ENCODE data around the gene HERC6.
"Not testable (repeated sequence)": the region's sequence is repeated elsewhere in the genome, so short reads cannot be mapped to it uniquely, and the experiment has no call there.

The HERC6 gene

GRCh38 chr4:88357262-88357661 lies 21.4 kb upstream of the HERC6 start:
- H3K27ac ChIP-seq (ENCODE audit: low read length): no peak overlapping the region
- H3K36me3 ChIP-seq (ENCODE audit: control insufficient read depth in 1 of 2, insufficient read depth in 2 of 2, low read length in 2 of 2): no peaks in the 10 kb centered on the region
- no peak overlapping the region for H3K4me3 ChIP-seq (ENCODE audit: low read depth in 1 of 2, low read length in 2 of 2)
- H3K27me3 ChIP-seq (ENCODE audit: low read depth, low read length): no peaks in the 10 kb centered on the region
- no peaks in the 10 kb centered on the region for H3K4me1 ChIP-seq (ENCODE audit: control insufficient read depth in 1 of 2, insufficient read depth in 2 of 2, low read length in 2 of 2)
- peaks cover 0 to 3% of the 10 kb centered on the region in 2 donors for H3K9me3 ChIP-seq (ENCODE audit: control insufficient read depth in 1 of 2, low read length in 2 of 2)

GRCh38 chr4:88359558-88359957 lies 19.1 kb upstream of the HERC6 start:
- no peaks in the 10 kb centered on the region for H3K4me1 ChIP-seq (ENCODE audit: control insufficient read depth in 1 of 2, insufficient read depth in 2 of 2, low read length in 2 of 2)
- no peaks in the 10 kb centered on the region for H3K36me3 ChIP-seq (ENCODE audit: control insufficient read depth in 1 of 2, insufficient read depth in 2 of 2, low read length in 2 of 2)
- no peaks in the 10 kb centered on the region for H3K27me3 ChIP-seq (ENCODE audit: low read depth, low read length)
- H3K27ac ChIP-seq (ENCODE audit: low read length): no peak overlapping the region
- H3K9me3 ChIP-seq (ENCODE audit: control insufficient read depth in 1 of 2, low read length in 2 of 2): peaks cover 0 to 3% of the 10 kb centered on the region in 2 donors
- H3K4me3 ChIP-seq (ENCODE audit: low read depth in 1 of 2, low read length in 2 of 2): no peak overlapping the region

- Histone ChIP-seq H3K4me3 (ENCODE audit: low read depth in 1 of 2, low read length in 2 of 2) (no peak overlapping the region), H3K36me3 (ENCODE audit: control insufficient read depth in 1 of 2, insufficient read depth in 2 of 2, low read length in 2 of 2) (no peaks in the 10 kb centered on the region), H3K27me3 (ENCODE audit: low read depth, low read length) (no peaks in the 10 kb centered on the region), H3K27ac (ENCODE audit: low read length) (no peak overlapping the region), H3K4me1 (ENCODE audit: control insufficient read depth in 1 of 2, insufficient read depth in 2 of 2, low read length in 2 of 2) (no peaks in the 10 kb centered on the region), H3K9me3 (ENCODE audit: control insufficient read depth in 1 of 2, low read length in 2 of 2) (peaks cover 0 to 3% of the 10 kb centered on the region in 2 donors)
Measured at GRCh38 chr4:88360256-88360655, 18.4 kb upstream of the HERC6 start.

GRCh38 chr4:88360791-88361190 lies 17.9 kb upstream of the HERC6 start:
- H3K4me1 ChIP-seq (ENCODE audit: control insufficient read depth in 1 of 2, insufficient read depth in 2 of 2, low read length in 2 of 2): no peaks in the 10 kb centered on the region
- H3K4me3 ChIP-seq (ENCODE audit: low read depth in 1 of 2, low read length in 2 of 2): no peak overlapping the region
- H3K36me3 ChIP-seq (ENCODE audit: control insufficient read depth in 1 of 2, insufficient read depth in 2 of 2, low read length in 2 of 2): no peaks in the 10 kb centered on the region
- no peaks in the 10 kb centered on the region for H3K9me3 ChIP-seq (ENCODE audit: control insufficient read depth in 1 of 2, low read length in 2 of 2)
- no peaks in the 10 kb centered on the region for H3K27me3 ChIP-seq (ENCODE audit: low read depth, low read length)
- no peak overlapping the region for H3K27ac ChIP-seq (ENCODE audit: low read length)

GRCh38 chr4:88361217-88361773 lies 17.4 kb upstream of the HERC6 start:
- H3K36me3 ChIP-seq (ENCODE audit: control insufficient read depth in 1 of 2, insufficient read depth in 2 of 2, low read length in 2 of 2): not testable (repeated sequence)

GRCh38 chr4:88366460-88366859 lies 12.2 kb upstream of the HERC6 start:
- no peak overlapping the region for H3K27ac ChIP-seq (ENCODE audit: low read length)

More at GRCh38 chr4:88361217-88361773, 17.4 kb upstream of the HERC6 start:
- H3K9me3 ChIP-seq (ENCODE audit: control insufficient read depth in 1 of 2, low read length in 2 of 2); H3K4me1 ChIP-seq (ENCODE audit: control insufficient read depth in 1 of 2, insufficient read depth in 2 of 2, low read length in 2 of 2); H3K27me3 ChIP-seq (ENCODE audit: low read depth, low read length); H3K27ac ChIP-seq (ENCODE audit: low read length); H3K4me3 ChIP-seq (ENCODE audit: low read depth in 1 of 2, low read length in 2 of 2): not testable (repeated sequence)

GRCh38 chr4:88367826-88368225 lies 10.8 kb upstream of the HERC6 start:
- no peaks in the 10 kb centered on the region for H3K36me3 ChIP-seq (ENCODE audit: control insufficient read depth in 1 of 2, insufficient read depth in 2 of 2, low read length in 2 of 2)
- no peaks in the 10 kb centered on the region for H3K9me3 ChIP-seq (ENCODE audit: control insufficient read depth in 1 of 2, low read length in 2 of 2)
- no peak overlapping the region for H3K27ac ChIP-seq (ENCODE audit: low read length)
- no peaks in the 10 kb centered on the region for H3K4me1 ChIP-seq (ENCODE audit: control insufficient read depth in 1 of 2, insufficient read depth in 2 of 2, low read length in 2 of 2)
- no peak overlapping the region for H3K4me3 ChIP-seq (ENCODE audit: low read depth in 1 of 2, low read length in 2 of 2)
- no peaks in the 10 kb centered on the region for H3K27me3 ChIP-seq (ENCODE audit: low read depth, low read length)

More at GRCh38 chr4:88366460-88366859, 12.2 kb upstream of the HERC6 start:
- H3K27me3 ChIP-seq (ENCODE audit: low read depth, low read length): no peaks in the 10 kb centered on the region
- no peaks in the 10 kb centered on the region for H3K36me3 ChIP-seq (ENCODE audit: control insufficient read depth in 1 of 2, insufficient read depth in 2 of 2, low read length in 2 of 2)
- no peak overlapping the region for H3K4me3 ChIP-seq (ENCODE audit: low read depth in 1 of 2, low read length in 2 of 2)
- no peaks in the 10 kb centered on the region for H3K4me1 ChIP-seq (ENCODE audit: control insufficient read depth in 1 of 2, insufficient read depth in 2 of 2, low read length in 2 of 2)
- no peaks in the 10 kb centered on the region for H3K9me3 ChIP-seq (ENCODE audit: control insufficient read depth in 1 of 2, low read length in 2 of 2)

- H3K9me3 ChIP-seq (ENCODE audit: control insufficient read depth in 1 of 2, low read length in 2 of 2): not testable (repeated sequence)
Measured at GRCh38 chr4:88369180-88369812, 9.4 kb upstream of the HERC6 start.

GRCh38 chr4:88381123-88381522 lies 2.5 kb downstream of the HERC6 start:
- H3K36me3 ChIP-seq (ENCODE audit: control insufficient read depth in 1 of 2, insufficient read depth in 2 of 2, low read length in 2 of 2): no peaks in the 10 kb centered on the region
- H3K4me1 ChIP-seq (ENCODE audit: control insufficient read depth in 1 of 2, insufficient read depth in 2 of 2, low read length in 2 of 2): no peaks in the 10 kb centered on the region
- no peak overlapping the region for H3K27ac ChIP-seq (ENCODE audit: low read length)
- no peaks in the 10 kb centered on the region for H3K27me3 ChIP-seq (ENCODE audit: low read depth, low read length)
- H3K4me3 ChIP-seq (ENCODE audit: low read depth in 1 of 2, low read length in 2 of 2): no peak overlapping the region
- H3K9me3 ChIP-seq (ENCODE audit: control insufficient read depth in 1 of 2, low read length in 2 of 2): no peaks in the 10 kb centered on the region

More at GRCh38 chr4:88369180-88369812, 9.4 kb upstream of the HERC6 start:
- H3K36me3 ChIP-seq (ENCODE audit: control insufficient read depth in 1 of 2, insufficient read depth in 2 of 2, low read length in 2 of 2); H3K27ac ChIP-seq (ENCODE audit: low read length); H3K4me1 ChIP-seq (ENCODE audit: control insufficient read depth in 1 of 2, insufficient read depth in 2 of 2, low read length in 2 of 2); H3K4me3 ChIP-seq (ENCODE audit: low read depth in 1 of 2, low read length in 2 of 2); H3K27me3 ChIP-seq (ENCODE audit: low read depth, low read length): not testable (repeated sequence)

- no peak overlapping the region for H3K27ac ChIP-seq (ENCODE audit: low read length)
- H3K4me1 ChIP-seq (ENCODE audit: control insufficient read depth in 1 of 2, insufficient read depth in 2 of 2, low read length in 2 of 2): no peaks in the 10 kb centered on the region
- no peaks in the 10 kb centered on the region for H3K36me3 ChIP-seq (ENCODE audit: control insufficient read depth in 1 of 2, insufficient read depth in 2 of 2, low read length in 2 of 2)
- H3K27me3 ChIP-seq (ENCODE audit: low read depth, low read length): no peaks in the 10 kb centered on the region
- H3K9me3 ChIP-seq (ENCODE audit: control insufficient read depth in 1 of 2, low read length in 2 of 2): no peaks in the 10 kb centered on the region
- no peak overlapping the region for H3K4me3 ChIP-seq (ENCODE audit: low read depth in 1 of 2, low read length in 2 of 2)
Measured at GRCh38 chr4:88382621-88383020, 4.0 kb downstream of the HERC6 start.

- Histone ChIP-seq H3K4me3 (ENCODE audit: low read depth in 1 of 2, low read length in 2 of 2) (no peak overlapping the region), H3K27ac (ENCODE audit: low read length) (no peak overlapping the region), H3K9me3 (ENCODE audit: control insufficient read depth in 1 of 2, low read length in 2 of 2) (no peaks in the 10 kb centered on the region), H3K4me1 (ENCODE audit: control insufficient read depth in 1 of 2, insufficient read depth in 2 of 2, low read length in 2 of 2) (no peaks in the 10 kb centered on the region), H3K27me3 (ENCODE audit: low read depth, low read length) (no peaks in the 10 kb centered on the region), H3K36me3 (ENCODE audit: control insufficient read depth in 1 of 2, insufficient read depth in 2 of 2, low read length in 2 of 2) (peaks cover 3 to 18% of the 10 kb centered on the region in 2 donors)
Measured at GRCh38 chr4:88390128-88390527, 11.5 kb downstream of the HERC6 start.

GRCh38 chr4:88391703-88392102 lies 13.1 kb downstream of the HERC6 start:
- peaks cover 11 to 18% of the 10 kb centered on the region in 2 donors for H3K36me3 ChIP-seq (ENCODE audit: control insufficient read depth in 1 of 2, insufficient read depth in 2 of 2, low read length in 2 of 2)
- H3K27ac ChIP-seq (ENCODE audit: low read length): no peak overlapping the region

More at GRCh38 chr4:88391703-88392102, 13.1 kb downstream of the HERC6 start:
- Histone ChIP-seq H3K9me3 (ENCODE audit: control insufficient read depth in 1 of 2, low read length in 2 of 2) (no peaks in the 10 kb centered on the region), H3K4me1 (ENCODE audit: control insufficient read depth in 1 of 2, insufficient read depth in 2 of 2, low read length in 2 of 2) (no peaks in the 10 kb centered on the region), H3K27me3 (ENCODE audit: low read depth, low read length) (no peaks in the 10 kb centered on the region), H3K4me3 (ENCODE audit: low read depth in 1 of 2, low read length in 2 of 2) (no peak overlapping the region)

All from muscle layer of duodenum (tissue), 2 donors.